Large intestine (tissue), 12 donors: ENCODE data around the gene FOXL1. TPM values are rescaled to one million over a fixed set of nuclear protein-coding genes. Genes with fewer than 3 reads are reported as not detected.

Experiments
- DNase-seq, 2 donors: peaks; one replicate each; pipeline versions ENCODE4 v3.0.0 to v3.0.0-alpha.2; 2013
- H3K27ac ChIP-seq: one replicate; pipeline ENCODE4 v1.5.1; 2013; ENCODE audit warnings: low read length
- H3K27me3 ChIP-seq: 2 replicates; pipeline ENCODE4 v1.6.1; 2013; ENCODE audit warnings: low read length; ENCODE audit not compliant: control insufficient read depth, insufficient read depth
- H3K36me3 ChIP-seq: 2 replicates; pipeline ENCODE4 v1.6.1; 2013; ENCODE audit warnings: low read length; ENCODE audit not compliant: control insufficient read depth, insufficient read depth
- H3K4me1 ChIP-seq: one replicate; pipeline ENCODE4 v1.6.1; 2013; ENCODE audit warnings: low read length; ENCODE audit not compliant: control insufficient read depth, insufficient read depth
- H3K4me3 ChIP-seq: one replicate; pipeline ENCODE4 v1.5.1; 2013; ENCODE audit warnings: low read length
- H3K9me3 ChIP-seq: one replicate; pipeline ENCODE4 v1.6.1; 2013; ENCODE audit warnings: mild to moderate bottlenecking, low read depth, low read length, moderate library complexity; ENCODE audit not compliant: control insufficient read depth
- WGBS: methylation state at CpG from one replicate; pipeline ENCODE4 v1.1.5; 2013; ENCODE audit warnings: low lambda C conversion rate; ENCODE audit not compliant: insufficient coverage; 5-methylcytosine and 5-hydroxymethylcytosine counted together
- long read RNA-seq, 11 donors: transcript quantifications; one replicate each; lab custom pipeline, GENCODE V29; 2026
- polyA plus RNA-seq: library from polyadenylated mRNA; unstranded; fragments of 120-200 nt; gene quantifications from one replicate; pipeline ENCODE4 v1.2.1, GENCODE V29; 2013

FOXL1 gene
- 5.1 TPM for polyA plus RNA-seq
- long read RNA-seq, donor 1, partial matches to known transcripts = 0 of 1 reads
- long read RNA-seq, donor 1, other reads (novel, unspliced or antisense) = 0 of 1 reads
- long read RNA-seq, donor 2, transcript FOXL1-201 (1 exons, 3,655 nt) = major isoform, 7 of 7 reads
- long read RNA-seq, donor 2, partial matches to known transcripts = 0 of 7 reads
- long read RNA-seq, donor 2, other reads (novel, unspliced or antisense) = 0 of 7 reads
- long read RNA-seq, donor 3 = 0 reads
- long read RNA-seq, donor 4 = 0 reads
- long read RNA-seq, donor 5, partial matches to known transcripts = 0 of 2 reads
- long read RNA-seq, donor 5, other reads (novel, unspliced or antisense) = 0 of 2 reads
- long read RNA-seq, donor 6, transcript FOXL1-201 (1 exons, 3,655 nt) = major isoform, 6 of 6 reads
- long read RNA-seq, donor 6, partial matches to known transcripts = 0 of 6 reads
- long read RNA-seq, donor 6, other reads (novel, unspliced or antisense) = 0 of 6 reads
- long read RNA-seq, donor 7, transcript FOXL1-201 (1 exons, 3,655 nt) = major isoform, 5 of 5 reads
- long read RNA-seq, donor 7, partial matches to known transcripts = 0 of 5 reads
- long read RNA-seq, donor 7, other reads (novel, unspliced or antisense) = 0 of 5 reads
- long read RNA-seq, donor 8, transcript FOXL1-201 (1 exons, 3,655 nt) = major isoform, 11 of 11 reads
- long read RNA-seq, donor 8, partial matches to known transcripts = 0 of 11 reads
- long read RNA-seq, donor 8, other reads (novel, unspliced or antisense) = 0 of 11 reads
- long read RNA-seq, donor 9, transcript FOXL1-201 (1 exons, 3,655 nt) = major isoform, 9 of 9 reads
- long read RNA-seq, donor 9, partial matches to known transcripts = 0 of 9 reads
- long read RNA-seq, donor 9, other reads (novel, unspliced or antisense) = 0 of 9 reads
- long read RNA-seq, donor 10, transcript FOXL1-201 (1 exons, 3,655 nt) = major isoform, 6 of 6 reads
- long read RNA-seq, donor 10, partial matches to known transcripts = 0 of 6 reads
- long read RNA-seq, donor 10, other reads (novel, unspliced or antisense) = 0 of 6 reads
- long read RNA-seq, donor 11, partial matches to known transcripts = 0 of 3 reads
- long read RNA-seq, donor 11, other reads (novel, unspliced or antisense) = 0 of 3 reads

DNA sequence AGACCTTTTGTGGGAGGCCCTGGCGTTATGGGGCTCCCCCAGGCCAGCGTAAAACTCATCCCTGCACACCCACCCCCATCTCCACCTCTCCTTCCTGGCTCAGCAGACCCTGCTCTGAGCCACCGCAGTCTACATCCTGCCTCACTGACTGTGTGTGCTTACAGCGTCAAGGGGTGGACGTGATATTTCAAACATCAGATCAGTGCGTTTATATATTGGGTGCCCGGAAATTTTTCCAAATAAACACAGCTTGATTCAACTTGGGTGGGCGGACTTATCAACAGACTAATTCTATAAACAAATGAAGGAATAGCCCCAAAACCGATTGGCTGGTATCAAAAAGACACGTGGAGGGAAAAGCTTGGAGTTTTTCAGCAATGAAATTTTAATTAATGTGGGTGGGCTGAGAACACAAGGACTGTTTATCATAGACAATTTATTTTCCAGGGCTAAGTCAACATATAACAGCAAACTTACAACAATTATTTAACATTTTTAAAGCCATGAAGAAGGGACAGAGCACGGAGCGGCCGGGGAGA is at the start of gene FOXL1:
Gene FOXL1 (plus strand): TSS at position 489 of the 539 bp plus-strand sequence. CDS start 175 bp downstream, outside the sequence.
- H3K9me3 ChIP-seq = peaks cover 6% of the 10 kb centered on the region
- peak in 1 of 2 donors; percentile 58 for DNase-seq
- H3K4me3 ChIP-seq = peak within 1 kb of the TSS; percentile 31
- H3K4me1 ChIP-seq = no peaks in the 10 kb centered on the region
- H3K27ac ChIP-seq = peak within 1 kb of the TSS; percentile 53
- H3K36me3 ChIP-seq = no peaks in the 10 kb centered on the region
- H3K27me3 ChIP-seq = peaks cover 87% of the 10 kb centered on the region
- WGBS = 22% methylated on average over 3 of the region's 13 CpGs

DNA sequence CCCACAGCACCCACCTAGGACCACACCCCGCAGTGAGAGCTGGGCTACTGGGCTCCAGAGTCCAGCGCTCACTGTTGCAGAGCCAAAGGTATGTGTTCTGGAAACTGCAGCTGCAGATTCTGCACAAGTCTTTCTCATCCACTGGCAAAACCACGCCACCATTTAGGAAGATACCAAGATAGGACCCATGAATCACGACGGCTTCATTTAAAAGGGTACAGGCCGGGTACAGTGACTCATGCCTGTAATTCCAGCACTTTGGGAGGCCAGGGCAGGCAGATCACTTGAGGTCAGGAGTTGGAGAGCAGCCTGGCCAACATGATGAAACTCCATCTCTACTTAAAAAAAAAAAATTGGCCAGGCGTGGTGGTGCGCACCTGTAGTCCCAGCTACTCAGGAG is 49.2 kb upstream of the FOXL1 start:
- Histone ChIP-seq H3K36me3 (peaks cover 12% of the 10 kb centered on the region), H3K4me3 (no peak overlapping the region), H3K9me3 (peaks cover 4% of the 10 kb centered on the region), H3K4me1 (no peaks in the 10 kb centered on the region), H3K27ac (no peak overlapping the region), H3K27me3 (peaks cover 3% of the 10 kb centered on the region)
- DNase-seq = no peak
- no CpG with 5 or more reads among the region's 8 CpGs for WGBS

- no peak overlapping the region for H3K27ac ChIP-seq
- no peaks in the 10 kb centered on the region for H3K27me3 ChIP-seq
- H3K4me1 ChIP-seq = no peaks in the 10 kb centered on the region
- H3K36me3 ChIP-seq = peaks cover 12% of the 10 kb centered on the region
- WGBS = 94% methylated on average over 9 of the region's 31 CpGs
- H3K4me3 ChIP-seq = no peak overlapping the region
- peaks cover 4% of the 10 kb centered on the region for H3K9me3 ChIP-seq
- no peak for DNase-seq
Measured at GRCh38 chr16:86530251-86531190, 47.8 kb upstream of the FOXL1 start.

DNA sequence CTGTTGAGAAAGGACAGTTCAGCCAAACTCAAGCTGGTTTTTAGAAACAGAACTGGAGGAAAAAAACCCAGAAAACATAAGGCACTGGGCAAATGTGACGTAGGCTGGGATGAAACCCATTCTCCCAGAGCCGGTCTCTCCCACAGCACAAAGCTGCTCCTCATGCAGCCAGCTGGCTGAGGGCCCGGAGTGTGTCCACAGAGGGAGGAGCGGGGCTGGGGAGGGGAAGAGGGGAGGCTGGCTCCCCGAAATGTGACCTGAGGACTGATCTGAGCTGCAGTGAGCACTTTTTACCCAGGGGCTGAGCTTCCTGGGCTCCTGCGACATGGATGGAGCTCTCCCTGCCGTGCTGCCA is 47.2 kb upstream of the FOXL1 start:
- H3K4me1 ChIP-seq = no peaks in the 10 kb centered on the region
- H3K9me3 ChIP-seq = peaks cover 4% of the 10 kb centered on the region
- peaks cover 12% of the 10 kb centered on the region for H3K36me3 ChIP-seq
- DNase-seq = peak in 1 of 2 donors; percentile 39
- no peak overlapping the region for H3K4me3 ChIP-seq
- WGBS = no CpG with 5 or more reads among the region's 7 CpGs
- H3K27me3 ChIP-seq = no peaks in the 10 kb centered on the region
- no peak overlapping the region for H3K27ac ChIP-seq

DNA sequence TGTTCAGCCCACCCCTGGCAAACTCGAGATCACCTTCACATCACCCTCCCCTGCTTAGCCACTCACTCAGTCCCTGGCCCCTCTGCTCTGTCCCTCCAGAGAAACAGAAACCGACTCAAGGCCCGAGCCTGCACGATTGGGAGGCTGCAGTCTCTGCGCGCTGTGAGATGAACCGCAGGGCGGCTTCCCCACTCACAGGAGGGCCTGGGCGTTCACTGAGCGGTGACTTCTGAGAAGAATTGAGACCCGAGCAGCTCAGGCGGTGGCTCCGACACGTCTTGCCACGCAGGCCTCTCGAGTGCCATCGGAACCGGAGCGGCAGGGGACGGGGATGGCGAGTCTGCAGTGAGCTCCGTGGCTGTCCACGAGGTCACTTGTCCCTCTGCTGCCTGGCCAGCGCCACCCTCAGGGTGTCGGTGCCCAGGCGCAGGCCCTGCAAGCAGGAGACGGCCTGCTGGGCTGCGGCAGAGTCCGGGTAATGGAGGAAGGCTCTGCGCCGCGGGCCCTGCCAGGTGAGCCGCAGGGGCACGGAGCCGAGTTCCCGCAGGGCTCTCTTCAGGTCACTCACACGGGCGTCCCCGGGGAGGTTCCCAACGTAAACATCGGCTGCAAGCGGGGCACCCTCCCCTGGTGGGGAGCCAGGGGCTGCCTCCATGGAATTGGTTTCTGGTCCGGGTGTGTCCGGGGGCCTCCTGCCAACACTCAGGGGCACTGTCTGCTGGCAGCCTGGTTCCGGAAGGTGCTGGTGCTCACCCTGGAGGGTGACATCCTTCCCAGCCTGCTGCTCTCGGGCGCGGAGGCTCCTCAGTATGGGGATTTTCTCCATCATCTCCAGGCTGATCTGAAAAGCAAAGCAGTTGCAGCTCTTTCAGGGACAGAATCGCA is 46.5 kb upstream of the FOXL1 start:
- H3K27ac ChIP-seq = no peak overlapping the region

GRCh38 chr16:86532526-86532815 is 45.9 kb upstream of the FOXL1 start:
- H3K4me3 ChIP-seq = no peak overlapping the region
- no CpG with 5 or more reads among the region's 7 CpGs for WGBS
- peaks cover 4% of the 10 kb centered on the region for H3K9me3 ChIP-seq
- H3K27me3 ChIP-seq = no peaks in the 10 kb centered on the region
- no peaks in the 10 kb centered on the region for H3K4me1 ChIP-seq
- H3K36me3 ChIP-seq = peaks cover 17% of the 10 kb centered on the region
- H3K27ac ChIP-seq = no peak overlapping the region
- no peak for DNase-seq

More for the DNA sequence above, 46.5 kb upstream of the FOXL1 start:
- no CpG with 5 or more reads among the region's 49 CpGs for WGBS
- Histone ChIP-seq H3K27me3 (no peaks in the 10 kb centered on the region), H3K9me3 (peaks cover 4% of the 10 kb centered on the region), H3K4me1 (no peaks in the 10 kb centered on the region), H3K4me3 (no peak overlapping the region), H3K36me3 (peaks cover 17% of the 10 kb centered on the region)
- DNase-seq = no peak

GRCh38 chr16:86533076-86533475 is 45.3 kb upstream of the FOXL1 start:
- DNase-seq = no peak

DNA sequence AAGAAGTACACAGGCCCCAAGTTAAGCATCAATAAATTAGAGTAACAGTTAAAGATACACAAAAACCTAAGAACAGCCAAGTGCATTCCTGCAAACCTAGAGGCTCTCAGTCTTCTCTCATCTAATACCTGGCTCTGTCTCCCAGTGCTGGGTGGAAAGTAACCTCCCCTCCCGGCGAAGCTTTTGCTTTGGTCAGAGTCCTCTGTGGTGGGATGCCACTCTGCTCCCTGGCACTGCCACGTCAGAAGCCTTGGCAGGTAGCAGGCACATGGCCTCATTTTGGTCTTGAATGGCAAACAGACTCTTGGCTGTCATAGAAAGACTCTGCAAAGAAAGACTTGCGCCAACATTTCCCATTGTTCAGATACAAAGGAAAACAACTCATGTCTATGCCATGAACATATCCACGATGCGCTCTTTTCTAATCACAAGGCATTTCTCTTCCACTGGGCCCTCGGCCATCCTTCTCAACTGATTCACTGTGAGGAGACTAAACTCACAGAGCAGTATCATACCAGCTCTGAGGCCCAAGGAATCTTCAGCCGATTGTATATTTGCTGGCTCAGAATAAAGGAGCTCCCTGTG is 44.5 kb upstream of the FOXL1 start:
- Histone ChIP-seq H3K27me3 (no peaks in the 10 kb centered on the region), H3K4me1 (no peaks in the 10 kb centered on the region), H3K36me3 (peaks cover 29% of the 10 kb centered on the region), H3K9me3 (no peaks in the 10 kb centered on the region), H3K27ac (no peak overlapping the region), H3K4me3 (no peak overlapping the region)
- WGBS = 67% methylated on average over 1 of the region's 8 CpGs
- no peak for DNase-seq

More at GRCh38 chr16:86533076-86533475, 45.3 kb upstream of the FOXL1 start:
- H3K27me3 ChIP-seq = no peaks in the 10 kb centered on the region
- H3K36me3 ChIP-seq = peaks cover 23% of the 10 kb centered on the region
- WGBS = no CpG with 5 or more reads among the region's 8 CpGs
- peaks cover 4% of the 10 kb centered on the region for H3K9me3 ChIP-seq
- no peaks in the 10 kb centered on the region for H3K4me1 ChIP-seq
- no peak overlapping the region for H3K27ac ChIP-seq
- no peak overlapping the region for H3K4me3 ChIP-seq
